GOT3 (cell line): Measurements from ENCODE around the gene DYNLT3.

ENCODE experiments used
- DNase-seq: peaks from one replicate; lab custom pipeline; 2025; ENCODE audit warnings: mixed read lengths; lab: John Stamatoyannopoulos, UW

DYNLT3 gene

DNA sequence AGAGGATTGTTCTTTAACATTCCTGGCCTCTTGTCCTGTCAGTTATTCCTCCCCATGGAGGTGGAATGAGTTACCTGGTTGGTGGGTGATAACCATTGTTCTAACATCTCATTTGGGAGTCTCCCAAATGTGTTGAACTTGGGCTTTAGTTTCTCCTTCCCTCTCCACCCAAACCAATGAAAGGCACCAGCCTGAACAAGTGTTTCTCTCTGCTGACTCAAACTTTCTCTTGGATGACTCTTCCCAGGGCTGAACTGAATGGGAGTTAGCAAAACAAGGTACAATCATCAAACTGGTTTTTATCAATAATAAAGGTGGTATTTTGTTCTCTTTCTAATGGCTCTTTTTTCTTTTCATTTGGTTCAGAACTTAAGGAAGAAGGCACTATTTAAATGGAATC is 2.7 kb downstream of the DYNLT3 start:
- no peak for DNase-seq

GRCh38 chrX:37840931-37841330 is 6.4 kb downstream of the DYNLT3 start:
- no peak for DNase-seq

- no peak for DNase-seq
Observed at GRCh38 chrX:37834937-37835336, 12.4 kb downstream of the DYNLT3 start.

- no peak for DNase-seq
Observed at GRCh38 chrX:37830371-37830770, 17.0 kb downstream of the DYNLT3 start.

DNA sequence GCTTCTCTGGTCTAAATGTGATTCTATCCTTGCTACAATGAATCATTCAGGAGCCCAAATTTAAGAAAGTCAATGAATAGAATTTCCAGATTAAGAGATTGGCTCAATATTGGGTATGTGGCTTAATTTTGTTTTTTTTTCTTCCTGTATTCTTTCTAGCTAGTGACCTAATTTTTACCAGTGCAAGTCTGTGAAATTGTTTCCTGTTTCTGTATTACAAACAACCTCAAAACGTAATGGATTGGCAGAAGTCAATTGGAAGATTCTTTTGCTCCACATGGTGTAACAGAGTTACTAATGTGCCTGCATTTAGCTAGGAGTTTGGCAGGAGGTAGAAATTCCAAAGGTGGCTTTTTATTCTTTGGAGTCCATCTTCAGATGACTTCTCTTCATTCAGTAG is 17.6 kb downstream of the DYNLT3 start:
- no peak for DNase-seq

DNA sequence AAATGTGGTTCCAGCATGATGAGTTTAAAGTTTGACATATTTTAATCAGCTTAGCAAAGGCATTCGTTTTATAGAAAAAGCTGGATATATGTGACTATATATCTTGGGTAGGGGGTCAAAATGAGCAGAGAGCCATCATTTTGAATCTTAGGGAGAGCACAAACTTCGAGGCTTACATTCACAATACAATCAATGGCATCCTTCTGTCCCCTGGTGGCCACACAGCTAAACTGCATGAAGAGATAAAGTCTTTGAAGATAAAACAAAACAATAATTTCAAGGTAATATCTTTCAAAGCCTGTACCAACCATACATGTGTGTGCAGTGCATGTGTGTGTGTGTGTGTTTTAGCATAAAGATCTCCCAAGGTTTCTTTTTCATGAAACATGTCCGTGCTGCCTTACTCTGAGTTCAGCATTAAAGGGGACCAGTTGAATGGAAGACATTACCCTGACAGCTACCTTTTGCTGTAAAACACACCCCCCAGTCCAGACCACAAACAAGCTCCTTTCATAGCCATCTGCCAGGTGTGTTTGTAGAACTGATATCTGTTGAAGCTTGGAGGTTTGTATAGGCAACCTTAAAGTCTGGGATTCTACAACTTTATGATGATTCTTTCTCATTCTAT is 22.0 kb downstream of the DYNLT3 start:
- no peak for DNase-seq

DNA sequence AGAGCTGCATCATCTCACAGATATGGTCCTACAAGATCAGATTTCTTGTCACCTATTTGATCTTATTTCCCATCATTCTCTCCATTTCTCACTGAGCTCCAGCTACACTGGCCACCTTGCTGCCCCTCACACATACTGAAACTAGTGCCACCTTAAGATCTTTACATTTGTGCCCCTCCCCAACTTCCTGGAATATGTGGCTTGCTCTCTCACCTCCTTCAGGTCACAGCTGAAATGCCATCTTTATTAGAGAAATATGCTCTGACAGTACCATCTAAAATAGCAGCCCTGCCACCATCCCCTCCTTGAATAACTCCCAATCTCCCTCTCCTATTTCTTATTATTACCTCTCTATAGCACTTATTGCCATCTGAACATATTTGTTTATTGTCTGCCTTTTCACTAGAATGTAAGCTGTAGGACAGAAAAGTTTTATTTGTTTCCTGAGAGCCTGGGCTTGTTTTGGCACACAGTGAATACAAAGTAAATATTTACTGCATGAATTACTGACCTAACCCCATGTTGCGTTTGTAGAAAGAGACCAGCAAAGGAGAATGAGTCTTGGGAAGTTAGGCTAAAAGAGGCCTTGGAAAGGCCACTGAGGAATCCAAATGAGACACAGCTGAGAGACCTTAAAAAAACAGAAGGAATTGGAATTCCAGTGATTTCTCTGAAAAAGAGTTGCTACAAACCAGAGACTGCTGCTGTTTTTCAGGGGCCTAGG is 22.7 kb downstream of the DYNLT3 start:
- DNase-seq = no peak

- DNase-seq = no peak
Observed at GRCh38 chrX:37820646-37821045, 26.7 kb downstream of the DYNLT3 start.

GRCh38 chrX:37818031-37818430 is 29.3 kb downstream of the DYNLT3 start:
- no peak for DNase-seq

DNA sequence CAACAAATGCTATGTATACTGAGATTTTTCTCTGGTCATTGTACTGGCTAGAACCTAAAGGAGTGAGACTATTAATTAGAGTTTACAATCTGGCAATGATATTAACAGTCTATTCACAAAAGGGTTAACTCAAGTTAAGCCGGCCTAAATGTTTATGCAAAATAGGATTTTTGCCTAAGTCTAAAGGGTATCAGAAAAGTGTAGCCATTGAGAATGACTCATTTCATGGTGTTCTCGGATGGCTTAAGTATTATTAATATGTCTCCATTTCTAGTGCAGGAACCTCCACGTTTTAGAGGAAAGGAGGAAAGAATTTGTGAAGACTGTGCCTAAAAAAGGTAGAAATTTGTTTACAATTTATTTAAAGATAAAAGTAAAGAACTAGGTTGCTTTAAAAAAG is 29.8 kb downstream of the DYNLT3 start:
- no peak for DNase-seq

DNA sequence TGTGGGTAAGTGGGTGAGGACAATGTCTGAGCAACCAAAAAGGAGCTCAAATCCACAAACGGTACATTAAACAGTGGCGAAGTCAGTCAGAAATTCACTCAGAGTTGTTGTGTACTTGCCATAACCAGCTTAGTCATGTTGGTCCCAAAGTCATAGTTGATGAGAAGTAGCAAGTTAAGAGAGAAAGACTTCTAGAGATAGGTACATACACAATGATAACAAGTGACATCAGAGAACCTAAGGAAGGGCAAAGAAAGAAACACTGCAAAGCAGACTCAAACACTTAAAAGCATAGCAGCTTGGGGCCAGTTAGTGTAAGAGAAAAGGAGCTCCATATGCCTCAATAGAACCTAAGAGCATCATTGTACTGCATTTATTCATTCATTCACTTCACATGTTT is 30.2 kb downstream of the DYNLT3 start:
- DNase-seq = no peak

DNA sequence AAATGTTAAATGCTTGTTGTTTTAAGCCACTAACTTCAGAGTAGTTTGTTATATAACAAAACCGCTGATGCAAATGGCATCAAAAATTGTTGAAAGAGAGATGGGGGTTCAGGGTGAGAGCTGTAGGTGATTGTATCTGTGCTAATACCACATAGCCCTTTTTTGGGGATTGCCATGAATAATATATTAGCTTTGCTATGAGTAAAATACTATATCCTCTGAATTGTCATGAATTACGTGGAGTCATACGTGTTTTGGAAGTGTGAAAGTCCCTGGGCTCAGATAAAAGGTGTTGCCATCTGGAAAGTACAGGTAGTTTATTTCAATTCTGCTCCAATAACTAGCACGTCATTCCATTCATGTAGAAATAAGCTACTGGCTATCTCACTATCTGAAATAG is 30.6 kb downstream of the DYNLT3 start:
- no peak for DNase-seq

GRCh38 chrX:37815366-37815765 is 32.0 kb downstream of the DYNLT3 start:
- no peak for DNase-seq

- no peak for DNase-seq
Observed at GRCh38 chrX:37813570-37813969, 33.8 kb downstream of the DYNLT3 start.

DNA sequence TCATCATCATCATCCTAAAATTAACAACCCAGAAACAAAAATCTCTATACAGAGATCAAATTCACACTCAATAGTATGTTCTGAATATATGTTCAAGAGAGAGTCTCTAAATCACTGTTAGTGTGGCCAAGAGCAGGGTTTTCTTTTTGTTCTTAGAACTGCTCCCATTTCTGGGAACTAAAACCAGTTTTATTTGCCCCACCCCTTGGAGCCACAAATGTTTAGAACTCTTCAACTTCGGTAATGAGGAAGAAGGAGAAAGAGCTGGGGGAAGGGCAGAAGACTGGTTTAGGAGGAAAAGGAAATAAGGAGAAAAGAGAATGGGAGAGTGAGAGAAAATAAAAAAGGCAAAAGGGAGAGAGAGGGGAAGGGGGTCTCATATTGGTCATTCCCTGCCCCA is 35.3 kb downstream of the DYNLT3 start:
- DNase-seq = no peak

DNA sequence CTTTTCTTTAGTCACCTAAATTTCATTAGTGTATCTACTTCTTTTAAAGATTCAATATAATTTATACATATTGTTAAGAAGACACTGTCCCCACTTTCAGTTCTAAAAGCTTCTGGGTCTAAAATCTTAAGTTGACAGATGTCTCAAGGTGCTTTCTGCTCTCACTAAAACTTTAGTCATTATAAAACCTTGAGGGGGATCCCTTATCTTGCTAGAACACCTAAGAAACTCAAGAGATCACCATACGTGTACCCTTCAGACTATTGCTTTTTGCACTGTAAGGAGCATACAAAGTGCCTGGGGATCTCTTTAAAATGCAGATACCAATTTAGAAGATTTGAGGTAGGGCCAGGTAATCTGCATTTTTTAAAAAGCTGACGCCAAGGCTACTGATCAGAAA is 37.4 kb downstream of the DYNLT3 start:
- DNase-seq = no peak

DNA sequence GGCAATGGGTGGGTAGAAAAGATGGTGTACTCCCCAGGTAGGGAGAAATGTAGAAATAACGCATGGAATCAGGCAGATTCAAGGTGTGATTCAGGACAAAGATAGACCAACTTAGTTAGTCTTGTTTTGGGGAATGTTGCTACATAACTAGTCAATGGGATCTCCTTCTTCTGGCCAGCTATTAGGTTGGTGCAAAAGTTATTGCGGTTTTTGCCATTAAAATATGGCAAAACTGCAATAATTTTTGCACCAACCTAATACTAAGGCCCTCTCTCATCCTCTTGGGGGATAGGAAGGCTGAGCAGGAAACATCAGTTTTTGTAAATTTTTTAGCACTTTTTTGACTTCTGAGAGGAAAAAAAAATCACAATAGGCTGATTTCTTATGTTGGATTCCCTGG is 44.3 kb downstream of the DYNLT3 start:
- DNase-seq = no peak

DNA sequence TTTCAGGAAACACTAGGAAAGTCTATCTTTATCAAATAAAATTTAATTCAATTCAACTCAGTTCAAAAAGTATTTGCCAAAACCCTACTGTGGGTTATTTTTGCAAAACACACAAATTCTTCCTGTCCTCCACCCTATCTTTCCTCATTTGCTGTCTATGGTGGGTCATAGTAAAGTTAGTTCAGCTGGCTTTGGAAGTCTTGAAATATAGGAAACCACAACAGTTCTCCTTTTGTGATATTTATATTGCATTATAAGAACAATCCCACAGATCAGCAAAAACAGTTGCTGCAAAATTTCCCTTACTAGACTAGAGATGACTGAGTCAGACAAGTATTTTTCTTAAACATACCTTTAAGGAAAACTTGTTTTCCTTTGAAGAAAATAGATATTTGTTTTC is 45.3 kb downstream of the DYNLT3 start:
- no peak for DNase-seq

GRCh38 chrX:37800717-37801116 is 46.7 kb downstream of the DYNLT3 start:
- no peak for DNase-seq

DNA sequence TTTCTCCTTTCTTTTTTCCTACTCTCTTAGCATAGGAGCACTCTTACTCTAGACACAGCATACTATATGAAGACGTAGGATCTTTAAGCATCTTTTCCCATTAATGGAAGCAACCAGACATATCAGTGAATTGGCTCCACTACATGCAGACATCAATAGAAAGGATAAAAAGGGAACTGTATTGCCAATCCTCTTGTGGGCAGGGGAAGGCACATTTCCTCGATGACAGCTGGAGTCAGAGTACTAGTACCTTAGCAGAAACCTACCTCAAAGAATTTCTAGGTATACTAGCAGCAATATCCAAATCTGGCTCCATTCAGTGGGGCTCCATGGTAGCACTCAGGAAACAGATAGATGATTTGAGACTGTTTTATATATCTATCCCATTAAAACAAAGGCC is 47.4 kb downstream of the DYNLT3 start:
- DNase-seq = no peak

DNA sequence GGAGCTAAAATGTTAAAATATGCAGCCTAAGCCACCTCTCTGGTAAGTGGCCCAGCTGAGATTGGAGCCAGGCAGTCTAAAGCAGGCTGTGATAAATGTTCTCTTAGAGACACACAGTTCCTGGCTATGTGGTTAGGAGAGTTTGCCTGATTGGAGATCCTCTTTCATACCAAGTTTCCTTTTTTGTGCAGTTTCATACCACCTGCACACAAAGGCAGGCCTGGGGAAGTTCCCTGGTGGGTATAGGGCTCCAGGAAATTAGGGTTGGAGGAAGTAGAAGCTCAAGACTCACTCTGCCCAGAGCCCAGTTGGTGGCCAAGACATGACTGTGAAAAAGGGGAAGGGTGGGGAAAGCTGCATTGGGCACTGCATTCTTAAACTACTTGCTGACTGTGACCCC is 50.6 kb downstream of the DYNLT3 start:
- DNase-seq = no peak

DNA sequence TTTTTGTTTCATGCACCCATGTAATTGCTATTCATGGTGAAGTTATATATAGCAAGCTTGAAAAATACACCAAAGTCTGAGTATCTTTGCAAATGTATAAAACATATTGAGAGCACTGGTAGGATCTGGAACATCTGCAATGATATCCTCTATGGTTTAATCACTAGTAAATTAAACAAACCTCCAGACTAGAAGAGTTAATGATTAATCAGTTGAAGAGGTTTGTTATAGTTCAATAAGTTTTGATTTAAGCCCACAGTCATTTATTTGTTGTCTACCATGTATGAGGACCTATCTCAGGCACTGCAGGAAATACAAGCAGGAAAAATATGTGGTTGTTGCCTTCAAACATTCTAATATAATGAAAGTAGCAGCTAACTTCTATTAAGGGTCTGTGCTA is 51.1 kb downstream of the DYNLT3 start:
- no peak for DNase-seq
